Endothelial cell of umbilical vein (primary cell): ENCODE measurements around the gene SAA4. TPM values are rescaled to one million over a fixed set of nuclear protein-coding genes. Genes with fewer than 3 reads are reported as not detected.

Source experiments
- BruUV-seq: library from RNA; stranded (reverse); fragments of 400-500 nt; replicated peaks from 2 replicates; lab custom pipeline; 2021; lab: Mats Ljungman, UMichigan
- CTCF ChIA-PET: fragments of 300-600, 350-600 bp; sonication (Branson Sonifier 250); formaldehyde crosslinking; loops from one replicate; lab custom pipeline; 2021; ENCODE audit warnings: antibody characterized with exemption, inconsistent platforms; lab: Charles Lee
- POLR2A ChIA-PET: fragments of 300-600, 350-600 bp; sonication (Branson Sonifier 250); formaldehyde crosslinking; loops from one replicate; lab custom pipeline; 2021; ENCODE audit warnings: antibody characterized with exemption, inconsistent platforms; lab: Charles Lee
- DNase-seq: peaks from one replicate; pipeline ENCODE4 v3.0.0-alpha.2; 2011; ENCODE audit warnings: low read depth, low spot score
- FAIRE-seq: peaks from 2 replicates; lab custom pipeline; 2011; peaks lifted over from hg19 to GRCh38; lab: Jason Lieb, UNC
- H2AFZ ChIP-seq: 2 replicates; pipeline ENCODE4 v1.6.0; 2012; ENCODE audit warnings: low read depth, low read length, control low read depth, inconsistent platforms
- H3K27ac ChIP-seq: 2 replicates; pipeline ENCODE4 v1.5.1; 2011; ENCODE audit warnings: low read depth, mild to moderate bottlenecking, control low read depth, low read length, moderate library complexity; ENCODE audit not compliant: insufficient read depth
- H3K27me3 ChIP-seq, 2 experiments: 2 replicates each; pipeline versions ENCODE4 v1.6.0 to v1.6.1; 2011; ENCODE audit warnings: low read length in 2 of 2, mixed read lengths in 1 of 2; ENCODE audit not compliant: control insufficient read depth in 2 of 2, insufficient read depth in 2 of 2
- H3K36me3 ChIP-seq, 2 experiments: 2 replicates in 1 of 2; 3 replicates in 1 of 2; pipeline ENCODE4 v1.5.1; 2011; ENCODE audit warnings: low read length in 2 of 2, mild to moderate bottlenecking in 1 of 2, moderate library complexity in 1 of 2; ENCODE audit not compliant: control insufficient read depth in 2 of 2, insufficient read depth in 2 of 2; ENCODE audit errors: extremely low read depth in 1 of 2
- H3K4me1 ChIP-seq: 3 replicates; pipeline ENCODE4 v1.5.1; 2011; ENCODE audit warnings: mild to moderate bottlenecking, low read length; ENCODE audit not compliant: control insufficient read depth, insufficient read depth; ENCODE audit errors: extremely low read depth
- H3K4me2 ChIP-seq: 2 replicates; pipeline ENCODE4 v1.6.1; 2011; ENCODE audit warnings: low read length, control low read depth, mixed read lengths; ENCODE audit not compliant: insufficient read depth
- H3K4me3 ChIP-seq, 3 experiments: fragments of 200-600 bp in 1 of 3; sonication (generic), shearing (Covaris generic) in 1 of 3; replicated peaks in 1 of 3; 2 replicates each; pipeline ENCODE4 v1.5.1; 2011 to 2016; ENCODE audit warnings: control low read depth in 3 of 3, low read length in 3 of 3, mild to moderate bottlenecking in 2 of 3, inconsistent platforms in 1 of 3, low read depth in 1 of 3, moderate library complexity in 1 of 3; ENCODE audit not compliant: insufficient read depth in 1 of 3
- H3K79me2 ChIP-seq: 2 replicates; pipeline ENCODE4 v1.6.0; 2012; ENCODE audit warnings: low read length, inconsistent platforms; ENCODE audit not compliant: control insufficient read depth, insufficient read depth
- H3K9ac ChIP-seq: replicated peaks from 2 replicates; pipeline ENCODE3; 2011; ENCODE audit warnings: low read length, control low read depth; ENCODE audit not compliant: insufficient read depth; ENCODE audit errors: extremely low read depth
- H3K9me1 ChIP-seq: replicated peaks from 3 replicates; pipeline ENCODE4 v1.6.0; 2011; ENCODE audit warnings: mild to moderate bottlenecking, low read length; ENCODE audit not compliant: control insufficient read depth, insufficient read depth; ENCODE audit errors: extremely low read depth
- H3K9me3 ChIP-seq: replicated peaks from 2 replicates; pipeline ENCODE4 v1.5.1; 2012; ENCODE audit warnings: low read length, inconsistent platforms; ENCODE audit not compliant: control insufficient read depth, insufficient read depth
- H4K20me1 ChIP-seq: replicated peaks from 2 replicates; pipeline ENCODE3; 2011; ENCODE audit warnings: mild to moderate bottlenecking, low read length; ENCODE audit not compliant: control insufficient read depth, insufficient read depth; ENCODE audit errors: extremely low read depth
- EZH2 ChIP-seq: IDR thresholded peaks from 2 replicates; pipeline ENCODE4 v1.6.1; 2012; ENCODE audit warnings: borderline replicate concordance, low read depth, mild to moderate bottlenecking, moderate library complexity, low read length, inconsistent platforms; ENCODE audit not compliant: severe bottlenecking
- FOS ChIP-seq: IDR thresholded peaks from 2 replicates; pipeline ENCODE4 v1.6.1; 2011; ENCODE audit warnings: mild to moderate bottlenecking, low read length, moderate library complexity, borderline replicate concordance; ENCODE audit not compliant: insufficient read depth
- GATA2 ChIP-seq: IDR thresholded peaks from 2 replicates; pipeline ENCODE4 v1.7.0; 2011; ENCODE audit warnings: low read depth, mild to moderate bottlenecking, moderate library complexity, mixed read lengths, low read length; ENCODE audit not compliant: insufficient read length, insufficient read depth
- JUN ChIP-seq: IDR thresholded peaks from 2 replicates; pipeline ENCODE4 v1.6.1; 2011; ENCODE audit warnings: borderline replicate concordance, low read depth; ENCODE audit not compliant: insufficient read length, insufficient read depth
- POLR2A ChIP-seq: IDR thresholded peaks from 2 replicates; pipeline ENCODE4 v1.6.1; 2012; ENCODE audit warnings: low read depth, mild to moderate bottlenecking, control low read depth, low read length
- POLR2AphosphoS5 ChIP-seq: IDR thresholded peaks from 2 replicates; pipeline ENCODE4 v1.6.1; 2012; ENCODE audit warnings: low read depth, mild to moderate bottlenecking, control low read depth, low read length, moderate library complexity; ENCODE audit not compliant: insufficient read depth
- dilution Hi-C: fragments of 300-500 bp; cut with MboI; formaldehyde crosslinking; loops from one replicate; pipeline ENCODE4 v1.15.0; 2019; ENCODE audit warnings: low sequenced_read_pairs; ENCODE audit not compliant: extremely low pct_ligation_motif_present
- intact Hi-C: fragments of 100-400 bp; cut with micrococcal nuclease; formaldehyde crosslinking; loops from one replicate; pipeline ENCODE4 v1.10.0; 2022
- polyA plus RNA-seq, 4 experiments: library from polyadenylated mRNA; depleted of rRNA in 3 of 4; stranded (reverse) in 3 of 4; unstranded in 1 of 4; fragments of >200 nt; gene quantifications; 2 replicates each; pipeline versions ENCODE4 v1.2.1 to v1.2.3, GENCODE V29; 2011 to 2012; ENCODE audit warnings: missing spikeins in 1 of 4
- total RNA-seq: library from RNA; stranded (reverse); gene quantifications from 2 replicates; pipeline ENCODE4 v1.2.3, GENCODE V29; 2021
- TF ChIP-seq, protein P1 (sequence below): IDR thresholded peaks from 2 replicates; pipeline ENCODE4 v1.6.1; 2011; ENCODE audit not compliant: insufficient read depth, insufficient read length

SAA4 gene
- total and polyA plus RNA-seq, 2 donors (not counting 3 experiments of a cell fraction or from before 2014, with no cell fraction given), result not detected

GRCh38 chr11:18261721-18262120, 25.1 kb upstream of the SAA4 start:
- H3K9me1 ChIP-seq, result no peaks in the 10 kb centered on the region
- H3K9ac ChIP-seq, result no peak overlapping the region
- H3K27me3 ChIP-seq, result no peaks in the 10 kb centered on the region
- FAIRE-seq (no peak), DNase-seq (no peak)
- H3K4me1 ChIP-seq, result no peaks in the 10 kb centered on the region
- POLR2A ChIA-PET, result no interaction called here
- intact Hi-C loops (no loop called here), dilution Hi-C loops (no loop called here)
- H3K4me2 ChIP-seq, result no peak overlapping the region
- no peak overlapping the region for H3K4me3 ChIP-seq
- no peak for TF ChIP-seq JUN
- no peak for TF ChIP-seq POLR2AphosphoS5
- no peaks in the 10 kb centered on the region for H3K9me3 ChIP-seq
- H3K36me3 ChIP-seq, result no peaks in the 10 kb centered on the region
- BruUV-seq, result no TSS peak
- H4K20me1 ChIP-seq, result no peaks in the 10 kb centered on the region
- H2AFZ ChIP-seq, result no peak overlapping the region
- H3K27ac ChIP-seq, result no peak overlapping the region
- no peaks in the 10 kb centered on the region for H3K79me2 ChIP-seq
- CTCF ChIA-PET, result no interaction called here

DNA sequence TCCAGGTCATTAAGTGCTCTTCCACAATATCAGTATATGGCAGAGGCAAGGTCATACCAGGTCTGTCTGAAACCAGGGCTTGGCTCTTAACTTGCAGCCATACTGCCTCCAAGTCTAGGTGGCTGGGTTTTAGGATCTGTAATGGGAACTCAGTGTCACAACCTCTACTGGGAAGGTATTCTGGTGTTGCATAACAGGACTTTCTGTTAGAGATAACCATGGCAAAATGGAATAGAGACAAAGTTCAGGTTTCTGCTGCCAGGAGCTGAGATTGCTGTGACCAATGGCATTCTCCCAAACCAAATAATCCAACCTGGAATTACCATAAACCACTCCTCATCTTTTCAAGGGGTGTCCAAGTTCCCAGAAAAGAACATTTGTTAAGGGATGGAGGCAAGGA, 22.7 kb upstream of the SAA4 start:
- H3K79me2 ChIP-seq, result no peaks in the 10 kb centered on the region
- POLR2A ChIA-PET, result no interaction called here
- H3K9me3 ChIP-seq, result no peaks in the 10 kb centered on the region
- H2AFZ ChIP-seq, result no peak overlapping the region
- BruUV-seq, result no TSS peak
- H3K4me3 ChIP-seq, result no peak overlapping the region
- H3K4me2 ChIP-seq, result no peak overlapping the region
- no peaks in the 10 kb centered on the region for H3K4me1 ChIP-seq
- no peaks in the 10 kb centered on the region for H3K27me3 ChIP-seq
- H3K27ac ChIP-seq, result no peak overlapping the region
- no peaks in the 10 kb centered on the region for H3K9me1 ChIP-seq
- no peak overlapping the region for H3K9ac ChIP-seq
- H4K20me1 ChIP-seq, result no peaks in the 10 kb centered on the region
- DNase-seq (no peak), FAIRE-seq (no peak)
- H3K36me3 ChIP-seq, result no peaks in the 10 kb centered on the region
- TF ChIP-seq, protein P1, sequence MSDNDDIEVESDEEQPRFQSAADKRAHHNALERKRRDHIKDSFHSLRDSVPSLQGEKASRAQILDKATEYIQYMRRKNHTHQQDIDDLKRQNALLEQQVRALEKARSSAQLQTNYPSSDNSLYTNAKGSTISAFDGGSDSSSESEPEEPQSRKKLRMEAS, result no peak
- TF ChIP-seq EZH2, result no peak
- no peak for TF ChIP-seq FOS
- TF ChIP-seq GATA2, result no peak
- TF ChIP-seq JUN, result no peak
- no peak for TF ChIP-seq POLR2AphosphoS5
- TF ChIP-seq POLR2A, result no peak
- intact Hi-C loops, result no loop called here
- CTCF ChIA-PET, result interaction anchor here (0.8 kb wide), 1 partner anchor 16 kb away, joined by 3 read pairs; no protein-coding TSS in a partner anchor
- dilution Hi-C loops, result no loop called here
